Activated gamma-delta T cell (primary cell): ENCODE data around the gene MED13.
A peak's percentile ranks its signal among the peaks of the same experiment; 100 is the strongest.

Experiments used
- DNase-seq: peaks from one replicate; lab custom pipeline; 2025; lab: John Stamatoyannopoulos, UW
- total RNA-seq, 2 donors: gene quantifications; one replicate each; lab custom pipeline; 2026; lab: John Stamatoyannopoulos, UW

Gene MED13
- 279 to 291 reads per million in 2 donors for total RNA-seq

DNA sequence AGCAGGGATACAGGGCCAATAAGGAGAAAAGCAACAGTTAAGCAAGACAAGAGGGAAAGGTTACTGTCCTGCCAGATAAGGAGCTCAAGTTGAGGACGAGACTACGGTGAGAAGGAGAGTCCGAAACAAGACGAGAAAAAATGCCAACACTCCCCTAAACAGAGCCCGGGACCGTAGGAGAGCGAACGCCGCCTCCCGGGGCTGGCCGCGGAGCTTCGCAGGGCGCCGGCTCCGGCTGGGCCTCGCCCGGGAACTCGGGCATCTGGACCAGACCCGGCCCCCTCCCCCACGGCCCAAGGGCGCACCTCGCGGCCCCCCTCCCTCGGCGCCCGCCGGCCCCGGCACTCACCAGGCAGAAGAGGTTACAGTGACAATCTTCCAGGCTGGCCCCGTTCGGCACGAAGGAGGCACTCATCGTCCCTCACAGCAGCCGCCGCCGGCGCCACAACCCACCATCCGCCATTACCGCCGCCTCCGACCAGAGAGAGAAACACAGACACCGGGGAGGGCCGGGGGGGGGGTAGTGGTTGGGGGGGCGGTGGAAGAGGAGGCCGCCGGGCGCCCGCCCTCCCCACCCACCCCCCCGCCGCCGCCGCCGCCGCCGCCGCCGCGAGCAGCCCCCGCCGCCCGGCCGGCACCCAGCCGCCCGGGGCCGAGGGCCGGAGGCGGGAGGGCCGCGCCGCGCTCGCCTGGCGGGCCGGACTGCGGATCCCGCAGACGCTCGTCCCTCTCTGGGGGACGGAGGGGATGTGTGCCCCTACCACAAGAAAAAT is at the start of gene MED13:
Gene MED13, minus strand, starts transcription at position 488 of the 773 bp plus-strand sequence. Its CDS starts 73 bp downstream, at position 415.
- DNase-seq = peak; percentile 58

DNA sequence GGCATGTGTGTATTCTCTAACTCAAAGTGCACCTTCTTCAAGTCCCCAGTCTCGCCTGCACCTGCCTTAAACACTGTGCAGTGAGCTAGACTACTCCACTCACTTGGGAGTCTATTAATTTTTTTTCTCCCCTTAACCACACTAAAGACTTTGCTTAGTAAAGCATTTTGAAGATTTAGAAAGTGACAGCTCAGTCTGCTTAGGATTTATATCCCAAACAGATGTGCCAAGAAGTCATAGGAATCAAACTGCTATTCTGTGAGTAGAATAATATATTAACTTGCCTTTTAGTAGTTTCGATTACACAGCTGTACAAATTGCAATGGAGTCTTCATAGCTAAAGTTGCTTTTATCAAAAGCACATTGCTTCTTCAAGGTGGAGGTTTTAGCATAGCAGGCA is 47.2 kb upstream of the MED13 start:
- no peak for DNase-seq

DNA sequence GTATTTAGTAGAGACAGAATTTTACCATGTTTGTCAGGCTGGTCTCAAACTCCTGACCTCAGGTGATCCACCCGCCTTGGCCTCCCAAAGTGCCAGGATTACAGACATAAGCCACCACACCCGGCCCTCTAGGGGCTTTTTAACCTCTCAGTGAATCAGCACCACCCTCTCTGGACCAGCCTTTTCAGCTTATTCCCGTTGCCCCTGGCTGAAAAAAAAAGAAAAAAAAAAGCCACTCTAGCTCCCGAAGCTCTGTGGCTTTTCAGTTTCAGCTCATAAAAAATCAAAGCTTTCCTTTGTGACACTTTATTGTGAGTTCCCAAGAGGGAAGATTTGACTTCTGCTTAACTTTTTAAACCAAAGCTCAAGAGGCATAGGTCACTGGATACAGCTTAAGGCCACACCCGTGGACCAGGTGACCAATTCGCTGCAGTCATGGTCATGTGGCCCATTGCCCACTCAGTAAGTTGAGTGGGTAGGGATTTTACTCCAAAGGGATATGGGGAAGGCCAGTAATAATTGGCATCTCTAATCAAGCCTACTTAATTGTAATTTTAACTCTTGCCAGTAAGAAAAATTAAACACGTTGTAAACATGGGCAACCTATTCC is 46.6 kb upstream of the MED13 start:
- no peak for DNase-seq

DNA sequence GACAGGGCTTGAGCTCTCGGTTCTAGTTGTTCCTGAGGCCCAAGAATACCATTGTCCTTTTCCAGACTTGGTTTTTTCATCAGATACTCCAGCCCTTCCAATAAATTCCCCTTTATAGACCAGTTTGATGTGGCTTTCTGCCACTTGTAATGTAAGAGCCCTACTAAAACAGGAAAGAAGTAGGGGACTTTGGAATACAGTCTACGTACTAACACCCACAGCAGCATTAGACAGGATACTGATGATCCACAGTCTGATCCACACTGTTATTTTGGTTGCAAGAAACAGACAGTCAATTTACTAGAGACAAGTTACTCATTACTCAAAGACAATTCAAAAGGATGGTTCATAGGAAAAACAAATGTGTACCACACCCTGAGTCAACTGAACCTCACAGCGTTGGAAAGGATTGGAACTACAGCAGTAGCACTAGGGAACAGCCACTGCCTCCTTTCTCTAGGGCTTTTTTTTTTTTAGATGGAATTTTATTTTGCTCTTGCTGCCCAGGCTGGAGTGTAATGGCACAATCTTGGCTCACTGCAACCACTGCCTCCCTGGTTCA is 45.9 kb upstream of the MED13 start:
- no peak for DNase-seq

DNA sequence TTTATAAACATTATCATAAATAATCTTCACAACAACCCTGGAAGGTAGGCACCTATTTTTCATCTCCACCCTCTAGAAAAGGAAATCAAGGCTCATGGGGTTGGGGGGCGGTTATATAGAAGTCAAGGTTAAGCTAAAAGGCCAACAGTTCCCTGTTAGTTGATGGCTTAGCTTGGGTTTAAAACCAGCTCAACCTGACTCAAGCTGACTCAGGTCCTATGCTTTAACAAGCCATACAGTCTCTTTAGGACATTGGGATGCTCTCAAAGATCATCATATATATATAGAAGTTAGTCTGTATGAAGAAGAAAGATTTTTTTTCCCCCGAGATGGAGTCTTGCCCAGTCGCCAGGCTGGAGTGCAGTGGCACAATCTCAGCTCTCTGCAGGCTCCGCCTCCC is 44.8 kb upstream of the MED13 start:
- DNase-seq = no peak

- DNase-seq = no peak
These were observed 44.4 kb upstream of the MED13 start for GRCh38 chr17:62109378-62109902.

- no peak for DNase-seq
These were observed 40.8 kb upstream of the MED13 start for GRCh38 chr17:62105861-62106260.

GRCh38 chr17:62105357-62105756 is 40.3 kb upstream of the MED13 start:
- DNase-seq = no peak

- DNase-seq = no peak
These were observed 36.4 kb upstream of the MED13 start for GRCh38 chr17:62101515-62101914.

DNA sequence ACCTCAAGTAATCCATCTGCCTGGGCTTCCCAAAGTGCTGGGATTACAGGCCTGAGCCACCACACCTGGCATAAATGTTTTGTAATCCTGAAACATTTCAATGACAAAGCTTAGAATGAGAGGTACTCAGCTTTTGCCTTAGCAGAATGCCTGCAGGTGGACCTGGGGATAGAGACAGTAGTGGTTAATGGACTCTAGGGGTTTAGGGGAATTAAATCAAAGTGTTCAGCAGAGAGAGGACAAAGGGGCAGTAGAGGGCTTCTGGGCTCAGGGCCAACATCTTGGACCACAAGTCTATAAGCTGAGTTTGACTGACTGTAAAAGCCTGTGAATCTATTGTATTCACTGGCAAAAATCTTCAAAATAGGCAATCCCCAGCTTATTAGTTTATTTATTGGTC is 36.0 kb upstream of the MED13 start:
- DNase-seq = no peak

- no peak for DNase-seq
These were observed 35.0 kb upstream of the MED13 start for GRCh38 chr17:62100055-62100454.

DNA sequence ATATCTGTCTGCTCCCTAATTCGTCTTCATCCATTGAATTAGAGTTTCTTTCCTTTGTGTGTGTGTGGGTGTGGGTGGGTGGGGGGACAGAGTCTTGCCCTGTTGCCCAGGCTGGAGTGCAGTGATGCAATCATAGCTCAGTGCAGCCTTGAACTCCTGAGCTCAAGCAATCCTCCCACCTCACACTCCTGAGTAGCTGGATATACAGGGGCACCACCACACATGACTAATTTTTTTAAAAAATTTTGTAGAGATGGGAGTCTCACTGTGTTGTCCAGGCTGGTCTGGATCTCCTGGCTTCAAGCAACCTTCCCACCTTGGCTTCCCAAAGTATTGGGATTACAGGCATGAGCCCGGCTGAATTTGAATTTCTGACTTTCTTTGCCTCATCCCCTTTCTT is 34.5 kb upstream of the MED13 start:
- DNase-seq = no peak

DNA sequence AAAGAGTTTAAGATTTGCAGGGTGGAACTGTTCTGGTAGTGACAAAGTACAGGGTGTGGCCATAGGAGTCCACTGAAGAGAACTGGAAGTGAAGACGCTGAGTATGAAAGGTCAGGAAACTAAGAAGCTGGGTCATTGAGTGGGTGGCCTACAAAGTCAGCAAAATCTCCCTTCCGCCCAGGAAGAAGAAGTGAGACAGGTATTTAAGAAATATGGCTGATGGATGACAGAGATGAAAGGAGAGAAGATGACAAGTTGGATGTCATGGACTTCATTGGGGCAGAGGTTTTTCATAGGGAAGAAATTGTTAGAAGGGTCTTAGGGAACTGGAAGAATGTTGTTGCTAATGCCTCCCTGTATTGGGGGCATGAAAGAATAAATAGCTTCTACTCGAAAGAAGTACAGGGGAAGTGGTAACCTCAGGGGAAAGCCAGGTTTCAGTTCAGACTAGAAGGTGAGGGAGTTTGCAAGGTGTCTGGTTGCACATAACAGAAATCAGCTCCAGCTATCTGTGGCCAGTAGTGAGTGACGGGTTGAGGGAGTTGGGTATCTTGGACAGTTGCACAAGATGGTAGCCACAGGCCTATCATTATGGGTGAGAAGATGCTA is 33.6 kb upstream of the MED13 start:
- DNase-seq = no peak

GRCh38 chr17:62096401-62096670 is 31.3 kb upstream of the MED13 start:
- DNase-seq = no peak

GRCh38 chr17:62094175-62094574 is 29.1 kb upstream of the MED13 start:
- no peak for DNase-seq

DNA sequence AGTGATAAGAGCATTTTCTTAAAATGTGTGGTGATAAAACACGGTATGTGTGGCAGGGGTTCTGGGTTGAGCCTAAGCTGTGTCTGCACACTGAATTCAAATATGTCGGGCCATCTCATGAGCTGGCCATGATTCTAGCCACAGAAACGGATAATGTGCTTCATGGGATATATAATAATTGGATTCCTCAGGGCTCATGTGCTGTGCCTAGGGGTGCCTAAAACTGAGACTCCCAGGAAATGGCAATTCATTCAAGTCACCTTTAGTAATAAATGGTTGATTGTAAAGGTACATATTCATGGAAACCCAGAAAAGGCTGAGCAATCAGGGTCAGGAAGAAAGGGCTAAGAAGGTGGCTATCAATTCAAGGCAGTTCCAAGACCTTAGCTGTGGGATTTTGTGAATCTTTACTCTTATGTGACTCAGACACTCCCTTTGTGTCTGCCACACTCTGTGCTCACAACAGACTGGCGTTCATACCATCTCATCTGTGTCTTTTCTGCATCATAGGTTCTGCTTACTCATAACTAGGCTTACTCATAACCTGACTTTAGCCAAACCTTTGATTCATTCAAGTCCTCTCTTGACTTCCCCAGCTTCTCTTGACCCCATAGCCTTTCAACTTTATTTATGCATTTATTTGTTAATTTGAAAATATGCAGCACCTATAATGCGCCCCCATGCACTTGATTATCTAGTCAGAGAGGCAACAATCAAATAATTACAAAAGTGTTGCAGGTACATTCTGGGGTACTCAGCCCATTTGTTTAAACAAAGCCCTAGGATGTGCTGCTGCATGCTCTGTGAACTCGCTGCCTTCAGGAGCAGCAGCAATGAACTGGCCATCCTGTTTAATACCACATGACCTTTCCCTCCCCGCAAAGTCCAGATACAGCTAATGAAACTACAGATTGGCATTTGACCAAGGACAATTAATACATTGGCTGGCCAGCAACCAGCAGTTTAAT is 28.4 kb upstream of the MED13 start:
- DNase-seq = no peak

GRCh38 chr17:62092784-62093183 is 27.7 kb upstream of the MED13 start:
- DNase-seq = no peak

GRCh38 chr17:62091804-62092203 is 26.7 kb upstream of the MED13 start:
- DNase-seq = no peak

- DNase-seq = no peak
These were observed 25.8 kb upstream of the MED13 start for GRCh38 chr17:62090868-62091267.

DNA sequence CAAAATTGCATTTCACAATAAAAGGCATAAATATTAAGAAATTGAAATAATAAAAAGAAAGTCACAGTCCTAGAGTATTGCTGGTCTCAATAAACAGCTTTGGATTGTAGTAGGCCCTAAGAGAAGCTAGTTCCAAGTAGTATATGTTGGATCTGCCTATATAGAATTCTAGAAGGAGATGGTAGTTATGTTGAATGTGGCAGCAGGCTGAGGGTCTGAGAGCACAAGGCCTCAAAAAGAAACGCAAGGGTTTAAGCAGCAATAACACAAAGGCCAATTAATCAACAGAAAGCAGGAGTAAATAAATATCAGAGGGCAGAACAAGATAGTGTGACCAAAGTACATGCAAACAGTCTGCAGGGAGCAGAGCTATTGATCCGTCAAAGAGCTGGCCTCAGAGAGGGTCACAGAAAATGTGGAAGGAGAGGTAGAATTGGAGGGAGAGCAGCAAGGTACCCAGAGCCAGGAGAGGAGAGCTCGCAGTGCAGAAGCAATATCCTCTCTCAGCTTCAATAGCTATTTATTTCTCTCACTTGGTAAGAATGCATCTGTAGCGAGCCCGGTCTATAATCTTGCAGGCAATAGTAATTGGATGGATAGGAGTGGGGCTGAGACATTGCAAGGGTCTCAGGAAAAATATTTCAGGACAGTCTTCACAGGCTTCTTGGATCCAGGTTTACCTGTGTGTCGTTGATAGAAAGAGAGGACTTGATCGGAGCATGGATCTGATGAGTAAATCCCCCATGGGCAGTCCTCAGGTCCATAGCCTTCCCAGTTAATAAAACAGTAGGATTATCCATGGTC is 25.1 kb upstream of the MED13 start:
- no peak for DNase-seq

GRCh38 chr17:62089334-62089733 is 24.3 kb upstream of the MED13 start:
- DNase-seq = no peak
